ENCODE results near the gene CARD9.

CARD9 gene

DNA sequence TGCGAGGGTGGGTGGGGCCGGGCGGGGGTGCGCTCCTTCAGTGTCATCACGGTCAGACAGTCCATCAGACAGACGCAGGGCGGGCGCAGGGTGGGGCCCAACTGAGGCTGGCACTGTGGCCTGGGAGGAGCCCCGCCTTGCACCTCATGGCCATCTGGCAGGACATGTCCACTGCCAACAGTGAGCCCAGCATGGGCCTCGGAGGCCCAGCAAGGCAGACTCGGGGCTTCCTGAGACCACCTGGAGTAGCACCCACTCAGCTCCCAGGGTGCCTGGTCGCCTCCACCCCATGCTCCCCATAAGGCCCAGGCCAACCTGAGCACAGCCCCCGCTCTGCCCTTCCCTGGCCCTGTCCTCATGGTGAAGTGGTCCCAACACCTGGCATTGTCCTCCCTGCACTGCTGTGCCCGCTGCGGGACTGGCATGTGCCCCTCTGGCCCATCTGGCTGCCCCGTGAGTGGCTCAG, 54.7 kb downstream of the CARD9 start:
- no peak for DNase-seq

DNA sequence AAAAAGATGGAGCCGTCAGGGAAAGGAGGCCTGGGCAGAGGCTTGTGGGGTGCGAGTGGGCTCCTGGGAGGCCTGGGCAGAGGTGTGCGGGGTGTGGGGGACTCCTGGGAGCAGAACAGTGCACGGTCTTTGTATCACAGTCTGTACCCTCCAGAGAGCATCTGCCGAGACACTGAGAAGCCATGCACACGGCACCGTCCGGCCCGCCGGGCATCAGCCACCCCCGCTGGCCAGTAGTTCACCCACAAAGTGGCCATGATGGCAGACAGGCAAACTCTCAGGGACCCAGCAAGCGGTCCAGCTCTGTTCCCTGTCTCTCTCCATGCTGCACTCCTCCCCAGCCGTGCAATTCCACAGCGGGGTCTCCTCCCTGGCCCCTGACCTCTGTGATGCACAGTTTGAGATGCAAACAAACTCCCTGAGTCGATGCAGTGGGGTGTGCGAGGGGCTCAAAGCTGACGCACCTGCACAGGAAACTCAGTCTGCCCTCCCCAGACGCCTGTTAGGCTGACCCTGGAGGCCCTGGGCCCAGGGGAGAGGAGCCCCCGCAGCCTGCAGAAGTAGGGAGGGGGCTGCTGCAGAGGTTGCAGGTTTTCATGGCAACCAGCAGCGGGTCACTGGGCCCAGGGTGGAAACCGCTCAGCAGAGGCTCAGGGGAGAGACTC, 55.2 kb downstream of the CARD9 start:
- DNase-seq, result no peak

DNA sequence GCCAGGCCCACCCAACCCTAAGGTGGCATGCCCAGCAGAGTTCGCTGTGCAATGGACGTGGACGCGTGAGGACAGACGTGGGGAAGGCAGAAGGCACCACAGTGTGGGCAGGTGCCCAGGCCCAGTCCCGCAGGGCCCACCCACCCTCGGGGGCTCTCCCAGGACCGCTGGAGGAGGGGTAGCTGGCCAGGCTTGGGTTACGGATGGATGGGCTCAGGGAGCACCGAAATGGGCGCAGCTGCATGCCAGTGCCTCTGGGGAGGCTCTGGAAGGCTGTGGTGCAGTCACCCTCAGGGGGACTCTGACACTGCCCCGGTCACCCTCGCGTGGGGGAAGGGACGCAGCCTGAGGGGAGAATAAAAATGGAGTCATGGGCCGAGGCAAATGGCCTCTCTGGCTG, 55.8 kb downstream of the CARD9 start:
- no peak for DNase-seq

DNA sequence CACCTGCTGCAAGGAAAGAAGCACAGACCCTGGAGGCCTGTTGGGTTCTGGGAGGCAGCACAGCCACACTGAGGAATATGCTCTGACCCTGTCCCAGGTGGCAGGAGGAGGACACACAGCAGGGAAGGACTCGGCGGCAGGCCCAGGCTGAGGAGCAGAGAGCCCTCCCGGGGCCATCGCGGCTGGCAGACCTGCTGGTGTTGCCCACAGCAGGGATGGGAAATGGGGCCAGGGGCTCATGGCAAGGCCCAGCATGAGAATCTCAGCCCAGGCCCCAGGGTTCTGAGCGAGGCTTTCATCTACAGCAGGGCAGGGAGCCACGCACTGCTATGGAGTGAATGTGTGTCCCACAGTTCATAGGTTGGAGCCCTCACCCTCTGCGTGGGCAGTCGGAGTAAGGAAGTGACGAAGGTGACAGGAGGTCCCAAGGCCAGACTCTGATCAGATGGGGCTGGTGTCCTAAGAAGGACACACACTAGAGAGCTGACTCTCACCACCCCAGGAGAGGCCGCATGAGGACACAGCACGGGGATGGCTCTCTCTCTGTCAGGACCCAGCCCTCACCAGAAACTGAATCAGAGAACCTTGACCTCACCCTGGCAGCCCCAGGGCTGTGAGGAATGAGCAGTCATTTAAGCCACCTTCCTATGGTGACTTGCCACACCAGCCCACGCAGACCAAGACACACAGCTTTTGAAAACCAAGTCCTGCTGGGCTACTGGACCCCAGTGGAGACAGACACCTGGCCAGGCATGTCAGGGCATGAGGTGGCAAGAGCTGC, 56.4 kb downstream of the CARD9 start:
- no peak for DNase-seq

DNA sequence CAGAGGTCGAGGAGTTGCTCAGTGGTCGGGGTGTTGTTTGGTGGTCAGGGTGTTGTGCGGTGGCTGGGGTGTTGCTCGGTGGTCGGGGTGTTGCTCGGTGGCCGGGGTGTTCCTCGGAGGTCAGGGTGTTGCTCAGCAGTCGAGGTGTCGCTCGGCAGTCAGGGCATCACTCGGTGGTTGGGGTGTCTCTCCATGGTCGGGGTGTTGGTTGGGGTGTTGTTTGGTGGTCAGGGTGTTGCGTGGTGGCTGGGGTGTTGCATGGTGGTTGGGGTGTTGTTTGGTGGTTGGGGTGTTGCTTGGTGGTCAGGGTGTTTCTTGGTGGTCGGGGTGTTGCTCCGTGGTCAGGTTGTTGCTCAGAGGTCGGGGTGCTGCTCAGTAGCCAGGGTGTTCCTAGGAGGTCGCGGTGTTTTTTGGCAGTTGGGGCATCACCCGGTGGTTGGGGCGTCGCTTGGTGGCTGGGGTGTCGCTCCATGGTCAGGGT, 57.2 kb downstream of the CARD9 start:
- no peak for DNase-seq

DNA sequence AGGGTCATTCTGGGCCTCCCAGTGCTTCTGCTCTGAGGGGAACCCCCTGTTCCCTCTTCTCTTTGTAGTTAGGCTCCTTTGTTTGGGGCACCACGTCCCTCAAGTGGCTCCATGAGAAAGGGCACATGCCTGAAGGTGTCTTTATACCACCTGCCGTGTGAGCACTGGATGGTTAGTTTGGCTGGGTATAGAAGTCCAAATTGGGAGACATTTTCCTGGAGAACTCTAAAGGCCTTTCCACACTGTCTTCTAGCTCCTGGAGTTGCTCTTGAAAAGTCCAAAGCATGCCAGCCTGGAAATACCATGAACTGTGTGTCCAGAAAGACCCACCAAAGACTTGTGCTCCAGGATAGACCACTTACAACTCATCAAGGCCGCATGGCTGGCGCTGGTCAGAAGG, 58.5 kb downstream of the CARD9 start:
- DNase-seq, result no peak

DNA sequence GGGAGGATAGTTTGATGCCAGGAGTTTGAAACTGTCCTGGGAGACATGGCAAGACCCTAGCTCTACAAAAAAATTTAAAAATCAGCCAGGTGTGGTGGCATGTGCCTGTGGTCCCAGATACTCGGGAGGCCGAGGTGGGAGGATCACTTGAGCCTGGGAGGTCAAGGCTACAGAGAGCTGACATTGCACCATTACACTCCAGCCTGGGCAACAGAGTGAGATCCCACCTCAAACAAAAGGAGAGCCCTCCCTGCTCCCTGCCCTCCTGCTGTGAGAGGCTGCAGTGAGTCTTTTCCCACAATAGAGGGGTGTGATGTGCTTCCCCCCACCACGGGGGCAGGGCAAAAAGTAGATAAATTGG, 59.4 kb downstream of the CARD9 start:
- no peak for DNase-seq

All from DMS79 treated with DMSO at 0.1 percent for 48 hours (cell line).